ENCODE data around the gene KAT2B. TPM values are rescaled to one million over a fixed set of nuclear protein-coding genes. Genes with fewer than 3 reads are reported as not detected.

Gene KAT2B
- total RNA-seq, 5 donors from 2014 or later (not counting 1 experiment from before 2014, with no cell fraction given) = 49.5 to 98.8 (median 80.8) TPM

GRCh38 chr3:20096135-20096685 is 56.0 kb downstream of the KAT2B start:
- Mint-ChIP-seq H3K4me3 (no peak overlapping the region), H3K4me1 (peaks cover 41 to 62% (median 46%) of the 10 kb centered on the region in 3 donors), H3K36me3 (peaks cover 68% of the 10 kb centered on the region), H3K27me3 (no peaks in the 10 kb centered on the region), H3K9me3 (no peaks in the 10 kb centered on the region), H3K27ac (peak overlapping the region in 1 of 2 donors; percentile 87)
- Histone ChIP-seq H3K36me3 (ENCODE audit: control insufficient read depth in 2 of 2, extremely low read depth in 1 of 2, insufficient read depth in 1 of 2, low read length in 1 of 2) (peaks cover 10 to 53% of the 10 kb centered on the region in 2 donors), H3K27ac (ENCODE audit: low read length) (no peak overlapping the region), H3K4me1 (ENCODE audit: control insufficient read depth in 1 of 2, extremely low read depth in 1 of 2, insufficient read depth in 2 of 2, low read length in 2 of 2) (peaks cover 6 to 7% of the 10 kb centered on the region in 2 experiments), H3K9me3 (no peaks in the 10 kb centered on the region), H3K27me3 (replicated peaks in 1 of 2; ENCODE audit: control insufficient read depth in 2 of 2, extremely low read depth in 1 of 2, insufficient read depth in 2 of 2, low read length in 1 of 2) (no peaks in the 10 kb centered on the region), H3K4me3 (ENCODE audit: control insufficient read depth in 1 of 2, extremely low read depth in 1 of 2, low read length in 1 of 2) (no peak overlapping the region)
- DNase-seq = no peak
- 100% methylated on average over 1 of the region's 3 CpGs for WGBS (ENCODE audit: insufficient coverage)
- POLR2A ChIA-PET = interaction anchor here in 1 of 2 donors (0.6 to 0.7 kb wide), 2 partner anchors 23 to 37 kb away, joined by 3 to 8 read pairs; no protein-coding TSS in a partner anchor
- no peak for ATAC-seq (replicated peaks in 1 of 4)
- CTCF ChIA-PET = interaction anchor here in 1 of 2 donors (0.6 kb wide), 2 partner anchors 9 to 46 kb away, joined by 3 to 6 read pairs; no protein-coding TSS in a partner anchor

DNA sequence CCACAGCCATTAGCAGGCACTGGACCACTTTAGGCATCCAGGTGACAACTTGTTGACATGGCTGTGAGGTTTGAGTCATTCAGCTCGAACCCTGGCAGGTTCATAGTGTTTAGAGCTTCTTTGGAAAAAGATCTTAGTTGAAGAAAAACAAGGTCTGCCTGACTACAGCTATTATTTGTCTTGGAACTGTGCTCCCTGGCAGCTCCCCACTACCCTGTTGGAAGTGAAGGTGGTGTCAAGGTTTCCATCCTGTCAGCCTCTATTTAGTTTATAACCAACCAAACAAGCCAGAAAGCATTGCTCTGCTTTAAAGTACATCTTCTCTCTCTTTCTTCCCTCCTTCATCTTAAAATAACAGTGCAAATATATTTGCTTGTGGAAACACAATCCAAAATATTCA is 56.8 kb downstream of the KAT2B start:
- ATAC-seq (replicated peaks in 1 of 4) (no peak), DNase-seq (no peak)
- WGBS (ENCODE audit: insufficient coverage) = no CpG with 5 or more reads among the region's 1 CpG
- H3K27ac ChIP-seq (ENCODE audit: low read length) = no peak overlapping the region
- Mint-ChIP-seq H3K36me3 (peaks cover 63% of the 10 kb centered on the region), H3K27ac (peak overlapping the region; percentile 39 to 87), H3K4me1 (peaks cover 42 to 61% (median 42%) of the 10 kb centered on the region in 3 donors), H3K9me3 (no peaks in the 10 kb centered on the region), H3K4me3 (no peak overlapping the region), H3K27me3 (no peaks in the 10 kb centered on the region)
- H3K4me3 ChIP-seq (ENCODE audit: control insufficient read depth in 1 of 2, extremely low read depth in 1 of 2, low read length in 1 of 2) = no peak overlapping the region
- H3K27me3 ChIP-seq (replicated peaks in 1 of 2; ENCODE audit: control insufficient read depth in 2 of 2, extremely low read depth in 1 of 2, insufficient read depth in 2 of 2, low read length in 1 of 2) = no peaks in the 10 kb centered on the region
- POLR2A ChIA-PET = interaction anchor here in 1 of 2 donors (0.6 to 0.7 kb wide), 2 partner anchors 22 to 36 kb away, joined by 3 to 8 read pairs; no protein-coding TSS in a partner anchor
- CTCF ChIA-PET = no interaction called here
- peaks cover 10 to 50% of the 10 kb centered on the region in 2 donors for H3K36me3 ChIP-seq (ENCODE audit: control insufficient read depth in 2 of 2, extremely low read depth in 1 of 2, insufficient read depth in 1 of 2, low read length in 1 of 2)
- peaks cover 6 to 7% of the 10 kb centered on the region in 2 experiments for H3K4me1 ChIP-seq (ENCODE audit: control insufficient read depth in 1 of 2, extremely low read depth in 1 of 2, insufficient read depth in 2 of 2, low read length in 2 of 2)
- H3K9me3 ChIP-seq = no peaks in the 10 kb centered on the region

DNA sequence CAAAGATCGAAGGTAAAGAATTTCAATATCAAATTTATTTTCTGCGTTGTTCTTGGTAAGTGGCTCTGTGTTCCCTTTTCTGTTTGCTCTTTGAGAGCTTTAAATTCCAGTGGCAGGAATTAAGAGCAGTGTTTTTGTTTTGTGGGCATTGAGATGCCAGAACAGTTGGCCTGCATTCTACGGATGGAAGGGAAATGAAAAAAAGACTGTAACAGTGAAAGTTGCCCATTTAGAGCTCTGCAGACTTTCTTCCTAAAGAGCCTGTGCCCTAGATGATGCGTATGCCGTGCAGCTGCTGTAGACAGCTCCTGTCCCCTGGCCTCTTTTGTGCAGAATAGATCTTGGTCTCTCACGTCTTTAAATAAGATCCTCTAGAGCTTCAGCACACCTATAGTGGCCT is 58.8 kb downstream of the KAT2B start:
- Mint-ChIP-seq H3K4me3 (no peak overlapping the region), H3K27ac (peak overlapping the region; percentile 90 to 93), H3K36me3 (peaks cover 60% of the 10 kb centered on the region), H3K27me3 (no peaks in the 10 kb centered on the region), H3K4me1 (peaks cover 54 to 74% (median 56%) of the 10 kb centered on the region in 3 donors), H3K9me3 (no peaks in the 10 kb centered on the region)
- H3K27ac ChIP-seq (ENCODE audit: low read length) = peak overlapping the region; percentile 63
- peaks cover 10 to 49% of the 10 kb centered on the region in 2 donors for H3K36me3 ChIP-seq (ENCODE audit: control insufficient read depth in 2 of 2, extremely low read depth in 1 of 2, insufficient read depth in 1 of 2, low read length in 1 of 2)
- ChIA-PET POLR2A (no interaction called here), CTCF (no interaction called here)
- H3K9me3 ChIP-seq = no peaks in the 10 kb centered on the region
- no peak overlapping the region for H3K4me3 ChIP-seq (ENCODE audit: control insufficient read depth in 1 of 2, extremely low read depth in 1 of 2, low read length in 1 of 2)
- DNase-seq = no peak
- no peak for ATAC-seq (replicated peaks in 1 of 4)
- H3K4me1 ChIP-seq (ENCODE audit: control insufficient read depth in 1 of 2, extremely low read depth in 1 of 2, insufficient read depth in 2 of 2, low read length in 2 of 2) = peaks cover 11 to 17% of the 10 kb centered on the region in 2 experiments
- 90% methylated on average over 4 of the region's 6 CpGs for WGBS (ENCODE audit: insufficient coverage)
- no peaks in the 10 kb centered on the region for H3K27me3 ChIP-seq (replicated peaks in 1 of 2; ENCODE audit: control insufficient read depth in 2 of 2, extremely low read depth in 1 of 2, insufficient read depth in 2 of 2, low read length in 1 of 2)

DNA sequence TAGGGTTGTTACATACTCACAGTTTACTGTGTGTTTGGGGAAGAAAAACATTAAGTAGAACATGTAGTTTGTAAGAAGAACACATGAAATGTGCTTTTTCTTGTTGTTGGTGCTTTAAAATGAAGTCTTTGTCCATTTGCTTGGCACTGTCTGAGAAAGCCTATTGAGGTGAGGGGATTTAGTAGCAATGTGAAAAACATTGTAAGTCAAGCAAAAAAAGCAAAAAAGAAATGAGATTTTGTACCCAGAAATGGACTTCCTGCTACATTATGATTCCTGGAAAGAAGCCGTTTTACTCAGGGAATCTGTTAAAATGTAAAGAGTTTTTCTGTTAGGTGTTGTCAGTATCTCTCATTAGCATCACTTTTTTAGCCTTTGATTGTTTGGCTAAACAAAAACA is 59.9 kb downstream of the KAT2B start:
- ChIA-PET POLR2A (no interaction called here), CTCF (interaction anchor here in 1 of 2 donors (1.6 kb wide), 1 partner anchor 58 kb away, joined by 3 read pairs; no protein-coding TSS in a partner anchor)
- Histone ChIP-seq H3K27ac (ENCODE audit: low read length) (peak overlapping the region; percentile 63), H3K36me3 (ENCODE audit: control insufficient read depth in 2 of 2, extremely low read depth in 1 of 2, insufficient read depth in 1 of 2, low read length in 1 of 2) (peaks cover 10 to 42% of the 10 kb centered on the region in 2 donors), H3K4me1 (ENCODE audit: control insufficient read depth in 1 of 2, extremely low read depth in 1 of 2, insufficient read depth in 2 of 2, low read length in 2 of 2) (peaks cover 15 to 27% of the 10 kb centered on the region in 2 experiments), H3K4me3 (ENCODE audit: control insufficient read depth in 1 of 2, extremely low read depth in 1 of 2, low read length in 1 of 2) (no peak overlapping the region), H3K9me3 (no peaks in the 10 kb centered on the region), H3K27me3 (replicated peaks in 1 of 2; ENCODE audit: control insufficient read depth in 2 of 2, extremely low read depth in 1 of 2, insufficient read depth in 2 of 2, low read length in 1 of 2) (no peaks in the 10 kb centered on the region)
- H3K4me1 Mint-ChIP-seq = peaks cover 55 to 79% (median 62%) of the 10 kb centered on the region in 3 donors
- H3K27ac Mint-ChIP-seq = peak overlapping the region; percentile 90 to 93
- DNase-seq = no peak
- no peaks in the 10 kb centered on the region for H3K27me3 Mint-ChIP-seq
- peak overlapping the region in 2 of 3 donors; percentile 1 to 6 for H3K4me3 Mint-ChIP-seq
- peaks cover 50% of the 10 kb centered on the region for H3K36me3 Mint-ChIP-seq
- no peaks in the 10 kb centered on the region for H3K9me3 Mint-ChIP-seq
- no CpG with 5 or more reads among the region's 1 CpG for WGBS (ENCODE audit: insufficient coverage)
- no peak for ATAC-seq (replicated peaks in 1 of 4)

- H3K36me3 Mint-ChIP-seq = peaks cover 41% of the 10 kb centered on the region
- Histone ChIP-seq H3K4me3 (ENCODE audit: control insufficient read depth in 1 of 2, extremely low read depth in 1 of 2, low read length in 1 of 2) (no peak overlapping the region), H3K9me3 (no peaks in the 10 kb centered on the region), H3K27ac (ENCODE audit: low read length) (peak overlapping the region; percentile 63), H3K27me3 (replicated peaks in 1 of 2; ENCODE audit: control insufficient read depth in 2 of 2, extremely low read depth in 1 of 2, insufficient read depth in 2 of 2, low read length in 1 of 2) (no peaks in the 10 kb centered on the region), H3K36me3 (ENCODE audit: control insufficient read depth in 2 of 2, extremely low read depth in 1 of 2, insufficient read depth in 1 of 2, low read length in 1 of 2) (peaks cover 10 to 33% of the 10 kb centered on the region in 2 donors), H3K4me1 (ENCODE audit: control insufficient read depth in 1 of 2, extremely low read depth in 1 of 2, insufficient read depth in 2 of 2, low read length in 2 of 2) (peaks cover 15 to 35% of the 10 kb centered on the region in 2 experiments)
- H3K4me1 Mint-ChIP-seq = peaks cover 58 to 83% (median 64%) of the 10 kb centered on the region in 3 donors
- ChIA-PET POLR2A (interaction anchor here in 1 of 2 donors (0.5 kb wide), 1 partner anchor 25 kb away, joined by 3 read pairs; no protein-coding TSS in a partner anchor), CTCF (interaction anchor here (0.5 to 1.6 kb wide), 2 partner anchors 59 to 217 kb away, joined by 3 to 7 read pairs; no protein-coding TSS in a partner anchor)
- peak overlapping the region; percentile 90 to 93 for H3K27ac Mint-ChIP-seq
- H3K9me3 Mint-ChIP-seq = no peaks in the 10 kb centered on the region
- no peaks in the 10 kb centered on the region for H3K27me3 Mint-ChIP-seq
- DNase-seq (no peak), ATAC-seq (replicated peaks in 1 of 4) (no peak)
- WGBS (ENCODE audit: insufficient coverage) = 95% methylated on average over 3 of the region's 5 CpGs
- no peak overlapping the region for H3K4me3 Mint-ChIP-seq
Observed at GRCh38 chr3:20101041-20101440, 60.8 kb downstream of the KAT2B start.

DNA sequence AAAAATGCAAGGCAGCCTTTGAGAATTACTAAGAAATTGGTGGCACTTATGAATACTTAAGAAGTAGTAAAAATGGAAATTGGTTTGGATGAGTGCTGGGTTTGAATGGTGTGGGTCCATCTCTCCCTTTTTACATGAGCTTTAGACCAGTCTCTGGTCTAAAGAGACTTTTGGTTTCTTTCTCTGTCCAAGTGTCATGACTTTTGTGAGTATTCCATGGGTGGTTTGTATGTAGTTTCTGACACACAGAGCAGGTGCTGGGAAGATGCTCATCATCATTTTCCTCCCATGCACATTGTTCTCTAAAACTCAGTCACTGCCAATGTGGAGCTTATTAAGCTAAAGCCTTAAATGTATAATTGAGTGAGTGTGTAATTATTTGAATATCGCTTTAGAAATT is 63.5 kb downstream of the KAT2B start:
- H3K9me3 Mint-ChIP-seq = no peaks in the 10 kb centered on the region
- ChIA-PET CTCF (interaction anchor here in 1 of 2 donors (0.5 kb wide), 1 partner anchor 107 kb away, joined by 3 read pairs; no protein-coding TSS in a partner anchor), POLR2A (no interaction called here)
- Histone ChIP-seq H3K27me3 (replicated peaks in 1 of 2; ENCODE audit: control insufficient read depth in 2 of 2, extremely low read depth in 1 of 2, insufficient read depth in 2 of 2, low read length in 1 of 2) (no peaks in the 10 kb centered on the region), H3K4me3 (ENCODE audit: control insufficient read depth in 1 of 2, extremely low read depth in 1 of 2, low read length in 1 of 2) (no peak overlapping the region), H3K4me1 (ENCODE audit: control insufficient read depth in 1 of 2, extremely low read depth in 1 of 2, insufficient read depth in 2 of 2, low read length in 2 of 2) (peaks cover 15 to 50% of the 10 kb centered on the region in 2 experiments), H3K36me3 (ENCODE audit: control insufficient read depth in 2 of 2, extremely low read depth in 1 of 2, insufficient read depth in 1 of 2, low read length in 1 of 2) (peaks cover 6 to 11% of the 10 kb centered on the region in 2 donors), H3K9me3 (no peaks in the 10 kb centered on the region), H3K27ac (ENCODE audit: low read length) (peak overlapping the region; percentile 71)
- H3K4me3 Mint-ChIP-seq = peak overlapping the region; percentile 11 to 58 (median 31)
- 75% methylated on average over 1 of the region's 1 CpG for WGBS (ENCODE audit: insufficient coverage)
- no peaks in the 10 kb centered on the region for H3K27me3 Mint-ChIP-seq
- ATAC-seq (replicated peaks in 1 of 4) = peak in 2 of 4 experiments; percentile 8 to 24
- peaks cover 20% of the 10 kb centered on the region for H3K36me3 Mint-ChIP-seq
- H3K27ac Mint-ChIP-seq = peak overlapping the region; percentile 86 to 92
- peak in 1 of 35 experiments; percentile 10 for DNase-seq
- H3K4me1 Mint-ChIP-seq = peaks cover 51 to 87% (median 65%) of the 10 kb centered on the region in 3 donors

All from T-cell (primary cell).